HG03066 (cell line): ENCODE data around the gene UBN1.
"Not testable (repeated sequence)": the region's sequence is repeated elsewhere in the genome, so short reads cannot be mapped to it uniquely, and the experiment has no call there.

Experiments
- ATAC-seq: cut with Tn5 transposase; IDR thresholded peaks from one replicate; pipeline ENCODE4 v1.9.1; 2021; ENCODE audit warnings: low read depth; ENCODE audit not compliant: unreplicated experiment

UBN1 gene

DNA sequence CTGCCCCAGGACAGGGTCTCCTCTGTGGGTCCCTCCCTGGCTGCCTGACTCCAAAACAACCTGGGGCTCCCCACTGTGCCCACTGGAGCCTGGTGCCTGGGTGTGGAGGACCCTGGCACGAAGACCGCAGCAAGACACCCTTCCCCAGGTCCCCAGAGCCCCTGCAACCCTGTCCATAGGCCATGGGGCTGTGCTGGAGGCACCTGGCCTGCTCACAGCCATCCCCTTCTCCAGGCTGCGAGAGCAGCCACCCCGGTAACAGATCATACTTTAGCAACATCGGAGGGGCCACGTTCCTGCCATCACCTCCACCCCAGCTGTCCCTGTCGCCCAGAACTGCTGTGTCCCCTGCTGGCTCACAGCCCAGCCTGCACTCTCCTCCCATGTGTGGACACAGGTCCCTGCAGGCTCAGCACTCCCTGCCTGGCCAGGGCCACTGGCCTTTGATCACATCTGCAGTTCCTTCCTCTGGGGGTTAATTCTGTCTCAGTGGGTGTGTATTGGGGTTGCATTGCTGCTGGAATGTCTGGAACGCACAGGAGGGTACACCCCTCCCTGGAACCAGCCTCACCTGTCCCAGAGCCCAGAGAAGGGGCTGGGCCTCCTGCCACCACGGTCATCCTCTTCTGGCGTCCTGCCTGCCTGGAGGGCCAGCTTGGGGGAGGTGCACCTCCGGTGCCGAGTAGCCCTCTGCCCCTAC lies 77.5 kb downstream of the UBN1 start:
- no peak for ATAC-seq

DNA sequence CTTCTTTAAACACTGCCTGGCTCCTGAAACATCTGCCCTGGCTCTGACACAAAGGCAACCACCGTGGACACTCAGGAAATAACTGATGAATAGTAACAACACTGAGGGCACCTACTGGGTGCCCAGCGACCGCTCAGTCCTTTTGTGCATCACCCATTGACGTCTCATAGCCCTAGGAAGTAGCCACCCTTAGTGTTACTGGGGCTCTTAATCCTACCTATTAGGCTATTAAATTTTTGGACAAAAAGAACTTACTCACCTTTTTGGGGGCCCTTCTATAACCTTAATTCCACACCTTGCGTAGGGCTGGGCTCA lies 78.0 kb downstream of the UBN1 start:
- ATAC-seq, result no peak

DNA sequence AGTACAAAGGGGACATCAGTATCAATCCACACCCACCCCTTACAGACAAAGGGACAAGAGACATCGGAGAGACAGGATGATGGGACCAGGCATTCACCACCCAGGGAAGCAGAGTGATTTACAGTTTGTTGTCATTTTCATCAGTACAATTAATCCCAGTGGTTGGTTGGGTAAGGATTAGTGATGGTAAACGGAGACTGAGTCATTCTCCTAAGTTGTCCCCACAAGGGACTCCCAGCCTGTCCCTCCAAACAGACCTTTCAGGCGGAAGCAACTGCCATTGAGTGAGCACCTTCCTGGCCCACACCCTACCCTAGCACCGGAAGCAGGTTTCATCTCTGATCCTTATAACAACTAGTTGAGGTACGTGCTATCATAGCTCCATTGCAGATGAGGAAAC lies 78.5 kb downstream of the UBN1 start:
- ATAC-seq, result no peak

DNA sequence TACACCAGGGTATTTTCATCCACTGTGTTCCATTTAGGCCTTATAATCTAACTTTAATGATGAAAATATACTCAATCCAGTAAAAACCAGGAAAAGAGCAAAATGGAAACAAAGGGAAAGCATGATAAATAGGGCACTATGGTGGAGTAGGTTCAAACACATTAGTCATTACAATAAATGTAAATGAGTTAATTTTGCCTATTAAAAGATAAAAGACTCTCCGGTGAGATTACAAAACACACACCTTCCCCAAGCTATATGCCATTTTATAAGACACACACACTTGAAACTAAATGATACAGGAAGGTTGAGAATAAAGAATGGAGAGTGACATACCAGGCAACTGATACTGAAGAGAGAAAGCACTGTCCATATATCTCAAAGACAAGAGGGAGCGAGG lies 79.6 kb downstream of the UBN1 start:
- ATAC-seq, result no peak

DNA sequence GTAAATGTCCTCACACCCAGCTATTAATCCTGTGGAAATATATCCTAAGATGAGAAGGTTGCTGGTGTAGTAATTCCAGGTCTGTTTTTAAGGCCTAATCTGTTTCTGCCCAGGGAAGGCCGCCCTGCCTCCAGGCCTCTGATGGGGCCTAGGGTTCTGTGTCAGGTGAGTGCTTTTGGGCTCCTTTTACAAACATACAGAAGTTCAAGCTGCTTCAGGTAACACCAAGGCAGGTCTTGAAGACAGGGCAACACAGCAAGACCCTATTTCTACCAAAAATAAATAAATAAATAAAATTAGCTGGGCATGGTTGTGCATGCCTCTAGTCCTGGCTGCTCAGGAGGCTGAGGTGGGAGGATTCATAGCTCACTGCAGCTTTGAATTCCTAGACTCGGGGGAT lies 80.4 kb downstream of the UBN1 start:
- no peak for ATAC-seq

DNA sequence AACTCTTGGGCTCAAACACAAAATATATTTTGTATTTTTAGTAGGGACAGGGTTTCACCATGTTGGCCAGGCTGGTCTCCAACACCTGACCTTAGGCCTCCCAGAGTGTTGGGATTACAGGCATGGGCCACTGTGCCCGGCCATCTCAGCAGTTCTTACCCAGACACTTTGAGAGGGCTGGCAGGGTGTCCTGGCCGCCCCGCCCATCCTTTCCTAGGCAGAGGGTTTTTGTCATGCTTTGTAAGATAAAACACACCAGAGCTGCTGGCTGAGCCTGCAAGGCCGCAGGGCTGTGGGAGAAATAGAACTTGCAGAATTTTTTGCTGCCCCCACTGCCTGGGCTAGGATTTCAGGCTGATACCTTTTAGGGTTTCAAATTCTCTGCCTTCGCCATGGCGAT lies 80.9 kb downstream of the UBN1 start:
- ATAC-seq, result no peak

DNA sequence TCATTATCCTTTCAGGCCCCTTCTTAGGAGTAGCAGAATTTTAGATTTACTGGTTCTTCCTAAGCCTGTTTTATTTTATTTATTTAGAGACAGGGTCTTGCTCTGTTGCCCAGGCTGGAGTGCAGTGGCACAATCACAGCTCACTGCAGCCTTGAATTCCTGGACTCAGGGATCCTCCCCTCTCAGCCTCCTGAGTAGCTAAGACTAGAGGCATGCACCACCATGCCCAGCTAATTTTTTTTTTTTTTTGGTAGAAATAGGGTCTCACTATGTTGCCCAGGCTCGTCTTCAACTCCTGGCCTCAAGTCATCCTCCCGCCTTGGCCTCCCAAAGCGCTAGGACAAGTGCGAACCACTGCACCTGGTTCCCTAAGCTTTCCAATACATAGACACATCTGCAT lies 82.3 kb downstream of the UBN1 start:
- ATAC-seq, result not testable (repeated sequence)

DNA sequence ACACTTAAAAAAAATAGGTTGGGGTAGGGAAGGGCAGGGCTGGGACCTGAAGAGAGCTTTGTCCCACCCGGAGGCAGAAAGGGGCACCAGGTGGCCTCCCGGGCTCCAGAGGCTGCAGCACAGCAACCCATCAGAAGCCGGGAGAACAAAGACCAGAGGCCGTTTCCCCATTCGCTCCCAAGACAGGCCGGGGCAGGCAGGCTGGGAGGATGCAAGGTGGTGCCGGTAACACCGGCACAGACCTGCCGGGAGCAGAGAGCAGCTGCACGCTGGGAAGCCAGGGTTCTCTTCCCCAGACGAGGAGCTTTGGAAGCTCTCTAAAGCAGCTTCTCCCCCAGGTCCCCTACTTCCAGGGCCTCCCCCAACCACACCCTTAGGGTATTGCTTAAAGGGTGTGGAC lies 84.1 kb downstream of the UBN1 start:
- no peak for ATAC-seq
